Prostate gland (tissue), 2 donors: ENCODE measurements around the gene GPN2.

Source experiments
- POLR2A ChIP-seq: fragments of 450-650 bp; IDR thresholded peaks from one replicate; pipeline ENCODE4 v1.6.1; 2016; ENCODE audit warnings: antibody characterized with exemption, mild to moderate bottlenecking
- TF ChIP-seq, protein P1 (sequence below), 4 experiments: fragments of 200-600 bp in 2 of 4; fragments of 450-650 bp in 2 of 4; sonication (generic) in 2 of 4; IDR thresholded peaks; 1 replicate in 3 of 4; 2 replicates in 1 of 4; pipeline ENCODE4 v1.5.1; 2016 to 2019; ENCODE audit warnings: antibody characterized with exemption in 4 of 4, mild to moderate bottlenecking in 2 of 4, moderate library complexity in 2 of 4

DNA sequence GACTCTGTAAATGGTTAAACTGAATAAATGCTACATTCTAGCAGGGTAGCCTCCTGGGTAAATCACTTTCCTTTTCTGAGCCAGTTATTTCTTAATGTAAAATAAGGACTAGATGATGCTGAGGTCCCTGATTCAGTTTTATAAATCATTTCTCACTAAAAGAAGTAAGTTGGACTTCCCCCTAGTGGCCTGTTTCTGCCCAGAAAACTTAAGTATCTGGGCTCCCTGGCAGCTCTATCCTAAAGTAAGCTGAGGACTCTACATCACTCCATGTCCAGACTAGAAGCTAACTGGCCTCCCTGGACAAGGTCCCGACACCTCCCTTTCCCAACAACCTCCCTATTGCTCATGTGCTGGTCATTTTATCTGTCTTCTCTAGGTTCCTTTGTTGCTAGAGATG lies 3.0 kb downstream of the GPN2 start:
- TF ChIP-seq POLR2A = no peak
- TF ChIP-seq, protein P1, sequence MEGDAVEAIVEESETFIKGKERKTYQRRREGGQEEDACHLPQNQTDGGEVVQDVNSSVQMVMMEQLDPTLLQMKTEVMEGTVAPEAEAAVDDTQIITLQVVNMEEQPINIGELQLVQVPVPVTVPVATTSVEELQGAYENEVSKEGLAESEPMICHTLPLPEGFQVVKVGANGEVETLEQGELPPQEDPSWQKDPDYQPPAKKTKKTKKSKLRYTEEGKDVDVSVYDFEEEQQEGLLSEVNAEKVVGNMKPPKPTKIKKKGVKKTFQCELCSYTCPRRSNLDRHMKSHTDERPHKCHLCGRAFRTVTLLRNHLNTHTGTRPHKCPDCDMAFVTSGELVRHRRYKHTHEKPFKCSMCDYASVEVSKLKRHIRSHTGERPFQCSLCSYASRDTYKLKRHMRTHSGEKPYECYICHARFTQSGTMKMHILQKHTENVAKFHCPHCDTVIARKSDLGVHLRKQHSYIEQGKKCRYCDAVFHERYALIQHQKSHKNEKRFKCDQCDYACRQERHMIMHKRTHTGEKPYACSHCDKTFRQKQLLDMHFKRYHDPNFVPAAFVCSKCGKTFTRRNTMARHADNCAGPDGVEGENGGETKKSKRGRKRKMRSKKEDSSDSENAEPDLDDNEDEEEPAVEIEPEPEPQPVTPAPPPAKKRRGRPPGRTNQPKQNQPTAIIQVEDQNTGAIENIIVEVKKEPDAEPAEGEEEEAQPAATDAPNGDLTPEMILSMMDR (IDR thresholded peaks at IDR 0.05) = peak in 1 of 4 experiments; percentile 21
